Choroid plexus epithelial cell (primary cell): ENCODE results near the gene ZKSCAN5.
"Not testable (repeated sequence)": the region's sequence is repeated elsewhere in the genome, so short reads cannot be mapped to it uniquely, and the experiment has no call there.

Experiments
- DNase-seq: peaks from one replicate; pipeline ENCODE4 v3.0.0-alpha.2; 2010; ENCODE audit warnings: low read depth
- H3K4me3 ChIP-seq: 2 replicates; pipeline ENCODE4 v1.5.1; 2011; ENCODE audit warnings: low read depth, mild to moderate bottlenecking, control low read depth, low read length, moderate library complexity
- CTCF ChIP-seq: conservative IDR thresholded peaks from 2 replicates; pipeline ENCODE4 v1.5.1; 2011; ENCODE audit warnings: low read depth, mild to moderate bottlenecking, control low read depth, inconsistent platforms, low read length, moderate library complexity

ZKSCAN5 gene

GRCh38 chr7:99497766-99498545 is 6.5 kb upstream of the ZKSCAN5 start:
- no peak for DNase-seq
- no peak for TF ChIP-seq CTCF
- H3K4me3 ChIP-seq: peak overlapping the region; percentile 98

DNA sequence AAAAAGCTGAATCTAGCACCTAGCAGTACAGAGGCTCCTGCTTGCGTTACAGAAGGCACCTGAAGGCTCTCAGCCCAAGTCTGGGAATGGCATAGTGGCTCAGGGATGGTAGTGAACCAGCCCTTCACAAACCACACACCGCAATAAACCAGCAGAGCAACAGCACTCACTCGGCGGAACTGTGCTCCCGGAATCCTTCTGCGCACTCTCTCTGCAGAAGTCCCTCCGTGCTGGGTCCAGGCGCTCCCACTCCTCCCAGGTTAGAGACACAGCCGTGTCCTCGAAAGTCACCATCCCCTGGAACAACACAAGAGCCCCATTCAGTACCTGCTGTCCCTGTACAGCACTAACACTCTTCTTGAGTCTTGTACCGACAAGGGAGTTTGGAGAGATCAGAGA is 5.9 kb upstream of the ZKSCAN5 start:
- TF ChIP-seq CTCF: no peak
- peak overlapping the region; percentile 98 for H3K4me3 ChIP-seq
- no peak for DNase-seq

- no peak for TF ChIP-seq CTCF
- DNase-seq: no peak
- H3K4me3 ChIP-seq: peak overlapping the region; percentile 98
Observed at GRCh38 chr7:99499371-99499720, 5.1 kb upstream of the ZKSCAN5 start.

- peak; percentile 93 for DNase-seq
- TF ChIP-seq CTCF: no peak
- peak within 1 kb of the TSS; percentile 98 for H3K4me3 ChIP-seq
Observed at GRCh38 chr7:99499721-99500636, 4.5 kb upstream of the ZKSCAN5 start, which contains the start of gene ZNF394. Gene ZNF394, minus strand, starts transcription at chr7:99500281. Its CDS starts 188 bp downstream, at chr7:99500093.

DNA sequence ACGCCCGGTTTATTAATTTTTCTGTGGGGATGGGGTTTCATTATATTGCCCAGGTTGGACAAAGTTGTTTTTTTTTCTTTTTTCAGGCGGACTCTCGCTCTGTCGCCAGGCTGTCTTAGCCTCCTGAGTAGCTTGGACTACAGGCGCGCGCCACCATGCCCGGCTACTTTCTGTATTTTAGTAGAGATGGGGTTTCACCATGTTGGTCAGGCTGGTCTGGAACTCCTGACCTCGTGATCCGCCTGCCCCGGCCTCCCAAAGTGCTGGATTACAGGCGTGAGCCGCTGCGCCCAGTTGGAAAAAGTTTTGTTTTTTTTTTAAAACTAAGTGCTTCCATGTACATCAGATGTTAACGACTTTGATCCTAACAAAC is 3.8 kb upstream of the ZKSCAN5 start:
- no peak for TF ChIP-seq CTCF

DNA sequence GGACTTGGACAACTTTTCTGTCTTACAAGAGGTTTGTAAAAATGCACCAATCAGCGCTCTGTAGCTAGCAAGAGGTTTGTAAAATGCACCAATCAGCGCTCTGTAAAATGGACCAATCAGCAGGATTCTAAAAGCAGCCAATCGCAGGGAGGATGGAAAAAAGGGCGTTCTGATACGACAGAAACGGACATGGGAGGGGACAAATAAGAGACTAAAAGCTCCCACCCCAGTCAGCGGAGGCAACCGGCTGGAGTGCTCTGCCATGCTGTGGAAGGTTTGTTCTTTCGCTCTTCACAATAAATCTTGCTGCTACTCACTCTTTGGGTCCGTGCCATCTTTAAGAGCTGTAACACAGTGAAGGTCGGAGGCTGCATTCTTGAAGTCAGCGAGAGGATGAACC is 3.2 kb upstream of the ZKSCAN5 start:
- not testable (repeated sequence) for H3K4me3 ChIP-seq, DNase-seq

More for the DNA sequence above, 3.8 kb upstream of the ZKSCAN5 start:
- no peak for DNase-seq
- peak overlapping the region; percentile 98 for H3K4me3 ChIP-seq

GRCh38 chr7:99504281-99504602 is 220 bp upstream of the ZKSCAN5 start:
- H3K4me3 ChIP-seq: peak overlapping the region; percentile 74
- no peak for TF ChIP-seq CTCF
- DNase-seq: no peak
